Chondrocyte (in vitro differentiated cells): ENCODE data around the gene GRK2. TPM values are rescaled to one million over a fixed set of nuclear protein-coding genes. Genes with fewer than 3 reads are reported as not detected.

Source experiments
- DNase-seq: peaks from one replicate; pipeline ENCODE4 v3.0.0; 2021; ENCODE audit warnings: mixed read lengths, low spot score
- H3K27ac Mint-ChIP-seq: one replicate; pipeline ENCODE4 v1.8.0; 2021; ENCODE audit warnings: mild to moderate bottlenecking, moderate library complexity, mixed read lengths; ENCODE audit not compliant: unreplicated experiment
- H3K27me3 Mint-ChIP-seq: 2 replicates; pipeline ENCODE4 v1.8.0; 2021; ENCODE audit warnings: low read depth, mixed read lengths
- H3K36me3 Mint-ChIP-seq: 2 replicates; pipeline ENCODE4 v1.8.0; 2021; ENCODE audit warnings: low read depth, mixed read lengths
- H3K4me1 Mint-ChIP-seq: 2 replicates; pipeline ENCODE4 v1.8.0; 2021; ENCODE audit warnings: low read depth, mild to moderate bottlenecking, mixed read lengths
- H3K4me3 Mint-ChIP-seq: one replicate; pipeline ENCODE4 v1.8.0; 2021; ENCODE audit warnings: mild to moderate bottlenecking, moderate library complexity, mixed read lengths; ENCODE audit not compliant: unreplicated experiment
- H3K9me3 Mint-ChIP-seq: 2 replicates; pipeline ENCODE4 v1.8.0; 2021; ENCODE audit warnings: low read depth, mixed read lengths
- CTCF ChIP-seq: fragments of 200-600 bp; sonication (generic); IDR thresholded peaks from 2 replicates; pipeline ENCODE4 v1.5.0; 2021; ENCODE audit warnings: antibody characterized with exemption, mild to moderate bottlenecking, moderate library complexity
- total RNA-seq: library from RNA; stranded (reverse); gene quantifications from 3 replicates; pipeline ENCODE4 v1.2.1, GENCODE V29; 2021

Gene GRK2
- total RNA-seq, 1 donor from 2014 or later: 38.3 TPM

GRCh38 chr11:67272327-67273259, 6.3 kb downstream of the GRK2 start:
- H3K4me1 Mint-ChIP-seq: peaks cover 59% of the 10 kb centered on the region

GRCh38 chr11:67273260-67273990, 7.2 kb downstream of the GRK2 start:
- H3K4me3 Mint-ChIP-seq: no peak overlapping the region
- no peak for TF ChIP-seq CTCF
- DNase-seq: peak; percentile 63
- no peaks in the 10 kb centered on the region for H3K9me3 Mint-ChIP-seq
- H3K27ac Mint-ChIP-seq: peak overlapping the region; percentile 17
- H3K27me3 Mint-ChIP-seq: no peaks in the 10 kb centered on the region
- peaks cover 55% of the 10 kb centered on the region for H3K4me1 Mint-ChIP-seq
- H3K36me3 Mint-ChIP-seq: no peaks in the 10 kb centered on the region

More at GRCh38 chr11:67272327-67273259, 6.3 kb downstream of the GRK2 start:
- Mint-ChIP-seq H3K9me3 (no peaks in the 10 kb centered on the region), H3K36me3 (no peaks in the 10 kb centered on the region), H3K27ac (peak overlapping the region; percentile 27), H3K4me3 (no peak overlapping the region), H3K27me3 (no peaks in the 10 kb centered on the region)
- no peak for TF ChIP-seq CTCF
- peak; percentile 79 for DNase-seq

- no peak for TF ChIP-seq CTCF
- Mint-ChIP-seq H3K27me3 (no peaks in the 10 kb centered on the region), H3K27ac (peak overlapping the region; percentile 36), H3K4me3 (no peak overlapping the region), H3K9me3 (no peaks in the 10 kb centered on the region), H3K4me1 (peaks cover 42% of the 10 kb centered on the region), H3K36me3 (peaks cover 5% of the 10 kb centered on the region)
- DNase-seq: peak; percentile 87
Measured at GRCh38 chr11:67274768-67275605, 8.7 kb downstream of the GRK2 start.

- Mint-ChIP-seq H3K9me3 (no peaks in the 10 kb centered on the region), H3K4me3 (no peak overlapping the region), H3K4me1 (peaks cover 34% of the 10 kb centered on the region), H3K27ac (peak overlapping the region; percentile 36), H3K36me3 (peaks cover 7% of the 10 kb centered on the region), H3K27me3 (no peaks in the 10 kb centered on the region)
- TF ChIP-seq CTCF: no peak
- DNase-seq: peak; percentile 82
Measured at GRCh38 chr11:67275606-67276409, 9.5 kb downstream of the GRK2 start.
